Peyer's patch (tissue), 4 donors: ENCODE results near the gene PEX5L.

ENCODE experiments used
- CTCF ChIP-seq, 6 experiments: fragments of 450-650 bp in 4 of 6; fragments of 200-600 bp in 2 of 6; sonication (generic) in 1 of 6; IDR thresholded peaks; one replicate each; pipeline ENCODE4 v1.5.1; 2017 to 2019; ENCODE audit warnings: antibody characterized with exemption in 6 of 6, mild to moderate bottlenecking in 3 of 6, moderate library complexity in 1 of 6
- POLR2A ChIP-seq, 2 donors: fragments of 450-650 bp; IDR thresholded peaks; one replicate each; pipeline ENCODE4 v1.5.1; 2017; ENCODE audit warnings: antibody characterized with exemption in 2 of 2, mild to moderate bottlenecking in 2 of 2, moderate library complexity in 2 of 2

GRCh38 chr3:179957264-179957845, 79.4 kb downstream of the PEX5L start:
- no peak for TF ChIP-seq CTCF (IDR thresholded peaks at IDR 0.05)
- TF ChIP-seq POLR2A (IDR thresholded peaks at IDR 0.05): no peak
